ENCODE measurements around the gene TRIP10. TPM values are rescaled to one million over a fixed set of nuclear protein-coding genes. Genes with fewer than 3 reads are reported as not detected.
A peak's percentile ranks its signal among the peaks of the same experiment; 100 is the strongest.

The TRIP10 gene
- total and polyA plus RNA-seq, 10 of the 15 experiments (the other 5 are each of a cell fraction or from before 2014, with no cell fraction given), result 0.79 to 54.5 (median 32.5) TPM

GRCh38 chr19:6767357-6768235 is 28.1 kb downstream of the TRIP10 start, which contains the start of gene SH2D3A:
SH2D3A (minus strand) TSS chr19:6767435; CDS start chr19:6763748, 3,687 bp downstream.
- ChIA-PET POLR2A (interaction anchor here (0.5 to 3.0 kb wide), 10 partner anchors 12 to 869 kb away, joined by 3 to 19 read pairs (median 4); partner anchors contain the start of genes ALKBH7 and GPR108), CTCF (interaction anchor here (0.9 to 7.3 kb wide), 8 partner anchors 11 to 578 kb away, joined by 3 to 79 read pairs (median 10); partner anchors contain the start of genes DENND1C and GPR108), SMC1A (ENCODE audit: uncharacterized antibody, unreplicated experiment) (interaction anchor here (0.9 to 4.0 kb wide), 10 partner anchors 10 to 718 kb away, joined by 3 to 37 read pairs (median 4); partner anchors contain the start of genes GPR108 and ZNF557), RAD21 (ENCODE audit: unreplicated experiment) (interaction anchor here (0.6 to 8.3 kb wide), 9 partner anchors 29 to 385 kb away, joined by 3 to 98 read pairs (median 5); partner anchors contain the start of gene GPR108)
- FAIRE-seq, result peak; percentile 95
- Histone ChIP-seq H4K20me1 (ENCODE audit: control insufficient read depth, insufficient read depth) (no peaks in the 10 kb centered on the region), H3K4me1 (ENCODE audit: control insufficient read depth, insufficient read depth, low read length) (peaks cover 23% of the 10 kb centered on the region), H3K4me3 (peak within 1 kb of the TSS; percentile 85), H3K79me2 (ENCODE audit: control insufficient read depth, insufficient read depth, low read length) (peaks cover 10% of the 10 kb centered on the region), H3K9me3 (replicated peaks; ENCODE audit: control insufficient read depth, insufficient read depth, low read length) (no peaks in the 10 kb centered on the region), H3K27me3 (replicated peaks in 1 of 2; ENCODE audit: control insufficient read depth in 2 of 2, insufficient read depth in 2 of 2, low read length in 1 of 2) (no peaks in the 10 kb centered on the region), H3K9ac (ENCODE audit: control insufficient read depth, insufficient read depth, low read length) (peak within 1 kb of the TSS; percentile 76), H3K4me2 (ENCODE audit: control insufficient read depth, insufficient read depth) (peak within 1 kb of the TSS; percentile 96), H2AFZ (ENCODE audit: control insufficient read depth, low read depth, low read length) (peak within 1 kb of the TSS; percentile 92), H3K27ac (ENCODE audit: control insufficient read depth, insufficient read depth) (peak within 1 kb of the TSS; percentile 83), H3K36me3 (ENCODE audit: control insufficient read depth in 2 of 2, insufficient read depth in 2 of 2, low read length in 1 of 2) (no peaks in the 10 kb centered on the region)
- DNase-seq (ENCODE audit: low read depth, low spot score), result peak; percentile 92
- ATAC-seq, result peak; percentile 79
- under 1% methylated on average over 47 of the region's 47 CpGs for WGBS (ENCODE audit: insufficient coverage, insufficient replicate concordance, low lambda C conversion rate, missing lambda C conversion rate)
- intact Hi-C loops (cut with micrococcal nuclease; ENCODE audit: unreplicated experiment) (loop anchor here (2.0 to 5.0 kb wide), 3 partner anchors 29 to 251 kb away; partner anchors contain the start of genes CD70 and TRIP10), in situ Hi-C loops (cut with MboI) (no loop called here)
- no TSS peak for BruUV-seq (replicated peaks)
- TF ChIP-seq IKZF2 (IDR thresholded peaks at IDR 0.05) (peak; percentile 48 to 53; a peak in 3 of 4 replicates), RUNX3 (IDR thresholded peaks at IDR 0.05; ENCODE audit: low read length) (peak; percentile 59), ASH2L (IDR thresholded peaks at IDR 0.05; ENCODE audit: borderline replicate concordance, low read depth) (no peak), RFX5 (IDR thresholded peaks at IDR 0.05; ENCODE audit: low read depth, low read length) (no peak), ZBTB4 (CRISPR knock-in tag; IDR thresholded peaks at IDR 0.05) (no peak), HDAC2 (IDR thresholded peaks at IDR 0.05) (no peak), NR2C2 (IDR thresholded peaks at IDR 0.05; ENCODE audit: borderline replicate concordance, control insufficient read depth, insufficient read length, low read depth) (no peak), BCLAF1 (IDR thresholded peaks at IDR 0.05) (no peak), SMC3 (IDR thresholded peaks at IDR 0.05; ENCODE audit: borderline replicate concordance, low read length) (no peak), SIX5 (IDR thresholded peaks at IDR 0.05; ENCODE audit: low read depth, low read length, severe bottlenecking) (no peak), CEBPZ (IDR thresholded peaks at IDR 0.05; ENCODE audit: low read depth, low read length) (no peak)

Data from GM12878 (cell line).